Testis (tissue), 5 donors: ENCODE measurements around the gene ILDR1. TPM values are rescaled to one million over a fixed set of nuclear protein-coding genes. Genes with fewer than 3 reads are reported as not detected.
A peak's percentile ranks its signal among the peaks of the same experiment; 100 is the strongest.

Source experiments
- DNase-seq: peaks from one replicate; pipeline ENCODE4 v3.0.0-alpha.2; 2019
- H3K27ac ChIP-seq, 2 donors: fragments of 200-600 bp; sonication (generic); one replicate each; pipeline ENCODE4 v1.5.1; 2019
- H3K27me3 ChIP-seq: fragments of 200-600 bp; sonication (generic); one replicate; pipeline ENCODE4 v1.5.1; 2019
- H3K36me3 ChIP-seq: fragments of 200-600 bp; sonication (generic); one replicate; pipeline ENCODE4 v1.5.1; 2017; ENCODE audit warnings: low read depth; ENCODE audit errors: missing control alignments
- H3K4me1 ChIP-seq: fragments of 200-600 bp; sonication (generic); one replicate; pipeline ENCODE4 v1.5.1; 2019
- H3K4me3 ChIP-seq, 2 donors: fragments of 200-600 bp; sonication (generic); one replicate each; pipeline ENCODE4 v1.5.1; 2017 to 2019
- H3K9me3 ChIP-seq: fragments of 200-600 bp; sonication (generic); one replicate; pipeline ENCODE4 v1.5.1; 2017
- CTCF ChIP-seq, 3 experiments: fragments of 450-650 bp in 2 of 3; fragments of 200-600 bp in 1 of 3; sonication (generic) in 1 of 3; IDR thresholded peaks; one replicate each; pipeline ENCODE4 v1.5.1; 2016 to 2019; ENCODE audit warnings: antibody characterized with exemption in 3 of 3, mild to moderate bottlenecking in 2 of 3, moderate library complexity in 1 of 3
- POLR2A ChIP-seq: fragments of 450-650 bp; IDR thresholded peaks from one replicate; pipeline ENCODE4 v1.6.1; 2017; ENCODE audit warnings: antibody characterized with exemption, mild to moderate bottlenecking, moderate library complexity
- WGBS, 2 donors: methylation state at CpG; one replicate each; pipeline ENCODE4 v1.1.5; 2018; 5-methylcytosine and 5-hydroxymethylcytosine counted together
- intact Hi-C: fragments of 100-400 bp; cut with DNase I; formaldehyde crosslinking; loops from one replicate; pipeline ENCODE4 v1.15.1; 2023; ENCODE audit warnings: low total_unique reads
- long read RNA-seq, 2 donors: transcript quantifications; one replicate each; lab custom pipeline, GENCODE V29; 2026
- polyA plus RNA-seq: library from polyadenylated mRNA; stranded (reverse); fragments of 350-450 nt; fragmentation: Illumina TruSeq; extraction: RNeasy Lipid Tissue Mini Kit (QIAGEN cat#74804); gene quantifications from one replicate; pipeline ENCODE4 v1.2.3, GENCODE V29; 2014; ENCODE audit warnings: low read depth, low replicate concordance; ENCODE audit not compliant: insufficient read depth
- total RNA-seq, 2 donors: library from RNA; depleted of rRNA; stranded (reverse); fragments of >200 nt; gene quantifications; one replicate each; pipeline ENCODE4 v1.2.3, GENCODE V29; 2016

The ILDR1 gene
- total RNA-seq (1 to 10 TPM; 3.2 TPM), polyA plus RNA-seq (1.4 TPM)
- long read RNA-seq, donor 1, partial matches to known transcripts, result 0 of 1 reads
- long read RNA-seq, donor 1, other reads (novel, unspliced or antisense), result 0 of 1 reads
- long read RNA-seq, donor 2, result 0 reads

GRCh38 chr3:122021811-122022401, at the start of gene ILDR1:
TSS of gene ILDR1 (minus strand) at chr3:122022247. CDS start at chr3:122022077, 170 bp downstream.
- TF ChIP-seq POLR2A, result no peak
- TF ChIP-seq CTCF (IDR thresholded peaks at IDR 0.05), result no peak
- intact Hi-C loops, result no loop called here
- Histone ChIP-seq H3K4me3 (peak within 1 kb of the TSS; percentile 29 to 57), H3K9me3 (no peaks in the 10 kb centered on the region), H3K27ac (no peak within 1 kb of the TSS), H3K36me3 (no peaks in the 10 kb centered on the region), H3K27me3 (no peaks in the 10 kb centered on the region), H3K4me1 (no peaks in the 10 kb centered on the region)
- no peak for DNase-seq
- 9 to 11% methylated on average over 36 to 43 of the region's 43 CpGs for WGBS, 2 donors

- Histone ChIP-seq H3K4me1 (no peaks in the 10 kb centered on the region), H3K4me3 (no peak overlapping the region), H3K27me3 (no peaks in the 10 kb centered on the region), H3K36me3 (no peaks in the 10 kb centered on the region), H3K9me3 (no peaks in the 10 kb centered on the region), H3K27ac (no peak overlapping the region)
- DNase-seq, result no peak
- no peak for TF ChIP-seq POLR2A
- no peak for TF ChIP-seq CTCF (IDR thresholded peaks at IDR 0.05)
- intact Hi-C loops, result no loop called here
- 58 to 76% methylated on average over 2 of the region's 2 CpGs for WGBS, 2 donors
Observed at GRCh38 chr3:122067588-122068240, 45.7 kb upstream of the ILDR1 start.

- no peak for DNase-seq
Observed at GRCh38 chr3:122067214-122067550, 45.1 kb upstream of the ILDR1 start.

GRCh38 chr3:122066331-122067213, 44.5 kb upstream of the ILDR1 start:
- no peak for DNase-seq
- TF ChIP-seq CTCF (IDR thresholded peaks at IDR 0.05), result no peak
- TF ChIP-seq POLR2A, result no peak
- intact Hi-C loops, result no loop called here
- WGBS, 2 donors, result 59 to 74% methylated on average over 6 of the region's 6 CpGs
- H3K27ac ChIP-seq, result no peak overlapping the region
- no peaks in the 10 kb centered on the region for H3K4me1 ChIP-seq
- no peaks in the 10 kb centered on the region for H3K27me3 ChIP-seq
- H3K36me3 ChIP-seq, result no peaks in the 10 kb centered on the region
- no peaks in the 10 kb centered on the region for H3K9me3 ChIP-seq
- H3K4me3 ChIP-seq, result no peak overlapping the region

More at GRCh38 chr3:122067214-122067550, 45.1 kb upstream of the ILDR1 start:
- Histone ChIP-seq H3K4me1 (no peaks in the 10 kb centered on the region), H3K36me3 (no peaks in the 10 kb centered on the region), H3K27me3 (no peaks in the 10 kb centered on the region), H3K4me3 (no peak overlapping the region), H3K27ac (no peak overlapping the region), H3K9me3 (no peaks in the 10 kb centered on the region)
- 73 to 83% methylated on average over 5 of the region's 5 CpGs for WGBS, 2 donors
- intact Hi-C loops, result no loop called here
- TF ChIP-seq POLR2A, result no peak
- TF ChIP-seq CTCF (IDR thresholded peaks at IDR 0.05), result no peak
